Occipital lobe (tissue), 2 donors: ENCODE measurements around the gene MSS51. TPM values are rescaled to one million over a fixed set of nuclear protein-coding genes. Genes with fewer than 3 reads are reported as not detected.
A peak's percentile ranks its signal among the peaks of the same experiment; 100 is the strongest.
"Not testable (repeated sequence)": the region's sequence is repeated elsewhere in the genome, so short reads cannot be mapped to it uniquely, and the experiment has no call there.

Experiments used
- DNase-seq: peaks from one replicate; lab custom pipeline; 2025; lab: John Stamatoyannopoulos, UW
- total RNA-seq: library from RNA; depleted of rRNA; stranded (reverse); fragments of >200 nt; gene quantifications from one replicate; pipeline ENCODE4 v1.2.3, GENCODE V29; 2014

Gene MSS51
- total RNA-seq, 1 donor from 2014 or later, result 3.7 TPM

- DNase-seq, result no peak
Observed at GRCh38 chr10:73414230-73414945, 19.0 kb downstream of the MSS51 start.

- DNase-seq, result peak; percentile 87
Observed at GRCh38 chr10:73413528-73414229, 19.7 kb downstream of the MSS51 start, which contains the start of gene ANXA7. TSS of gene ANXA7 (minus strand) at chr10:73414058. CDS start at chr10:73400856, 13,202 bp downstream.

- peak; percentile 45 for DNase-seq
Observed at GRCh38 chr10:73413108-73413527, 20.2 kb downstream of the MSS51 start.

- no peak for DNase-seq
Observed at GRCh38 chr10:73410897-73411296, 22.5 kb downstream of the MSS51 start.

GRCh38 chr10:73408978-73409521 is 24.3 kb downstream of the MSS51 start:
- no peak for DNase-seq

- DNase-seq, result no peak
Observed at GRCh38 chr10:73408061-73408460, 25.3 kb downstream of the MSS51 start.

GRCh38 chr10:73407495-73407894 is 25.9 kb downstream of the MSS51 start:
- DNase-seq, result no peak

GRCh38 chr10:73406846-73407245 is 26.5 kb downstream of the MSS51 start:
- DNase-seq, result no peak

GRCh38 chr10:73405556-73405955 is 27.8 kb downstream of the MSS51 start:
- no peak for DNase-seq

- no peak for DNase-seq
Observed at GRCh38 chr10:73404690-73405089, 28.7 kb downstream of the MSS51 start.

GRCh38 chr10:73401636-73402035 is 31.7 kb downstream of the MSS51 start:
- DNase-seq, result no peak

GRCh38 chr10:73399063-73399462 is 34.3 kb downstream of the MSS51 start:
- no peak for DNase-seq

GRCh38 chr10:73398024-73398423 is 35.3 kb downstream of the MSS51 start:
- no peak for DNase-seq

- not testable (repeated sequence) for DNase-seq
Observed at GRCh38 chr10:73394325-73394724, 39.0 kb downstream of the MSS51 start.

GRCh38 chr10:73388228-73388627 is 45.1 kb downstream of the MSS51 start:
- DNase-seq, result no peak

- no peak for DNase-seq
Observed at GRCh38 chr10:73386583-73386982, 46.8 kb downstream of the MSS51 start.

GRCh38 chr10:73379064-73379748 is 54.2 kb downstream of the MSS51 start:
- DNase-seq, result no peak

- no peak for DNase-seq
Observed at GRCh38 chr10:73376679-73377078, 56.7 kb downstream of the MSS51 start.
